Uterus (tissue), 2 donors: ENCODE measurements around the gene ERC2.

Experiments used
- CTCF ChIP-seq, 4 experiments: fragments of 200-600 bp in 2 of 4; fragments of 450-650 bp in 2 of 4; sonication (generic) in 2 of 4; IDR thresholded peaks; one replicate each; pipeline ENCODE4 v1.5.1; 2016 to 2019; ENCODE audit warnings: antibody characterized with exemption in 4 of 4, mild to moderate bottlenecking in 2 of 4, moderate library complexity in 1 of 4
- POLR2A ChIP-seq, 2 donors: fragments of 450-650 bp; IDR thresholded peaks; one replicate each; pipeline ENCODE4 v1.6.1; 2016; ENCODE audit warnings: antibody characterized with exemption in 2 of 2, mild to moderate bottlenecking in 1 of 2, moderate library complexity in 1 of 2

DNA sequence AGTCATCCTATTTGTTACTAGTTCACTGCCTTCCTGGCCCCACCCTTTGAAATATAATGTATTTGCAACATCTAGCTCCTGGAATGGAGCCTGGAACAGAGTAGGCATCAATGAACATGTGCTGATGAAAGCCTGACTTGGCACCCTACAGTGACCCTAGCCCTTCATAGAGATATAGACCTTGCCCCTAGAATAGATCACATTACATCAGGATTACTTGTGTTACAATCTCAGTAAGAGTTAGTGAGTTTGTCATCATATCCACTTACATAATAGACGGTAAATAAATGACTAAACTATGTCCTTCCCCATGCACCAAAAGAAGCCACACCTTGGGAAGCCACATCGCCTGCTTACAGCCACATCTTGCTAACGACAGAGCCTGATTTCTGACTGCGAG lies 870.6 kb downstream of the ERC2 start:
- TF ChIP-seq CTCF (IDR thresholded peaks at IDR 0.05) (no peak), POLR2A (IDR thresholded peaks at IDR 0.05) (no peak)
